PFSK-1 (cell line): ENCODE results near the gene CHRD.
A peak's percentile ranks its signal among the peaks of the same experiment; 100 is the strongest.

Experiments used
- FOXP2 ChIP-seq: optimal IDR thresholded peaks from 2 replicates; pipeline ENCODE3; 2011; ENCODE audit warnings: borderline replicate concordance, control low read depth, inconsistent platforms; ENCODE audit not compliant: insufficient read depth; ENCODE audit errors: extremely low read length, extremely low read depth
- POLR2AphosphoS5 ChIP-seq: IDR thresholded peaks from 2 replicates; pipeline ENCODE4 v1.6.1; 2012; ENCODE audit warnings: low read depth, mild to moderate bottlenecking, control low read depth, low read length, moderate library complexity
- REST ChIP-seq, 2 experiments: IDR thresholded peaks; 2 replicates each; pipeline versions ENCODE4 v1.6.1 to v1.8.0; 2011 to 2012; ENCODE audit warnings: low read depth in 2 of 2, low read length in 2 of 2, control low read depth in 1 of 2, inconsistent platforms in 1 of 2, mild to moderate bottlenecking in 1 of 2, moderate library complexity in 1 of 2; ENCODE audit not compliant: insufficient read depth in 1 of 2
- SIN3A ChIP-seq: IDR thresholded peaks from 2 replicates; pipeline ENCODE4 v1.6.1; 2012; ENCODE audit warnings: mild to moderate bottlenecking, low read length, moderate library complexity, borderline replicate concordance; ENCODE audit not compliant: insufficient read depth
- TAF1 ChIP-seq: IDR thresholded peaks from 2 replicates; pipeline ENCODE4 v1.6.1; 2012; ENCODE audit warnings: low read length, control low read depth, borderline replicate concordance; ENCODE audit not compliant: insufficient read depth

CHRD gene

GRCh38 chr3:184360070-184360928, 19.6 kb upstream of the CHRD start:
- TF ChIP-seq POLR2AphosphoS5 (no peak), REST (IDR thresholded peaks at IDR 0.05; ENCODE audit: insufficient read depth in 1 of 2, low read depth in 2 of 2, low read length in 2 of 2) (no peak), TAF1 (no peak), SIN3A (no peak), FOXP2 (no peak)

GRCh38 chr3:184360929-184361531, 18.8 kb upstream of the CHRD start:
- TF ChIP-seq REST (IDR thresholded peaks at IDR 0.05; ENCODE audit: insufficient read depth in 1 of 2, low read depth in 2 of 2, low read length in 2 of 2) (no peak), FOXP2 (no peak), SIN3A (no peak), TAF1 (no peak), POLR2AphosphoS5 (no peak; the same call in 1 of the 2 replicates)

GRCh38 chr3:184361532-184361931, 18.3 kb upstream of the CHRD start, which contains the start of the genes CLCN2 and POLR2H:
TSS of gene CLCN2 (minus strand) at chr3:184361605. CDS start at chr3:184361479, 126 bp downstream.
TSS of gene POLR2H (plus strand) at chr3:184361710. CDS start at chr3:184363493, 1,783 bp downstream.
- TF ChIP-seq POLR2AphosphoS5: 0 out of 2 replicates have a peak, but pooled peaks have one; percentile 8
- TF ChIP-seq REST (IDR thresholded peaks at IDR 0.05; ENCODE audit: insufficient read depth in 1 of 2, low read depth in 2 of 2, low read length in 2 of 2): 0 out of 4 replicates have a peak, but pooled peaks of 1 of the 2 experiments have one; percentile 25
- TF ChIP-seq TAF1: 0 out of 2 replicates have a peak, but pooled peaks have one; percentile 31
- TF ChIP-seq FOXP2: no peak

GRCh38 chr3:184361932-184362667, 17.8 kb upstream of the CHRD start:
- TF ChIP-seq FOXP2 (no peak), POLR2AphosphoS5 (no peak), REST (IDR thresholded peaks at IDR 0.05; ENCODE audit: insufficient read depth in 1 of 2, low read depth in 2 of 2, low read length in 2 of 2) (no peak), SIN3A (no peak), TAF1 (no peak)
